ENCODE results near the gene ABAT.
"Not testable (repeated sequence)": the region's sequence is repeated elsewhere in the genome, so short reads cannot be mapped to it uniquely, and the experiment has no call there.

The ABAT gene

DNA sequence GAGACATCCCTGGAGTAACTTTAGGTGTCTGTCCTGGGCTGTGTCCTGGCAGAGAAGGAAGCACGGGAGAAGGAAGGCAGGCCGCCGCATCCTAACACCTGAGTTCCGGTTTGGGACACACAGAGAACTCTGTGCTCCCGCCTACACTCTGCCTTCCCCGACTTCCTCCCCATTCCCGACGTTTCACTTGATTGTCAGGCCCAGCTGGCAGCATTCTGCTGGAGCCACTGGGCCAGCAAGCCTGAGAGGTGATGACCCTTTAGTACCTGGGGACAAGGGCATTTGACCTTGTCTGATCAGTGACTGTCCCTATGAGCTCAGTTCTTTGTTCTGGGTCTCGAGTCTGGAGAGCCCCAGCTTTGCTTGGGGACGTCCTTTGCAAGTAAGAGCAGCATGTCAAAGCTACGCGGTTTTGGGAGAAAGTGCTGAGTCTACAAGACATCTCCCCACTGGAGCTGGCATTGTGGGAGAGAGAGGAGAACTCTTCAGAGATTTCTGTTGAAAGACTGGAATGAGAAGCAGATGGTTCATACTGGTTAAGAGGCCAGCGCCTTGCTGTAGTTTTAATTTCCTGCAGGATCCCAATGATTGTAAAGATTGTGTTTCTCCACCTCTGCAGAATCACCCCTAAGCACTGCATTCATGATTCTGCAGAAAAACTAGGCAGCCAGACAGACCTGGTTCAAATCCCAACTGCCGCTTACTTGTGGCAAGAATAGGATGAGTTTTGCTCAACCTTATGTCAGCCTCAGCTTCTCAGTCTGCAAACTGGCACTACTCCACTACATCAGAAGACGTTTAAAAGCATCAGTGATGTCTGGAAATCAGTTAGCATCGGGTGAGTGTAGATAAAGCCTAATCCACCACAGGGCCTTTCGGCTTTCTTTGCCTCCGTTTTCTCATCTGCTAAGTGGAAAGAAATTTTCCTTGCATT lies 20.6 kb downstream of the ABAT start:
- H3K27me3 ChIP-seq (ENCODE audit: control insufficient read depth, insufficient read depth, low read length): no peaks in the 10 kb centered on the region
- H3K27ac ChIP-seq (ENCODE audit: low read depth, low read length): no peak overlapping the region
- H3K9ac ChIP-seq (ENCODE audit: low read length): no peak overlapping the region
- H3K36me3 ChIP-seq (ENCODE audit: control insufficient read depth, insufficient read depth, low read length): peaks cover 1% of the 10 kb centered on the region
- H3K4me1 ChIP-seq (ENCODE audit: control insufficient read depth, insufficient read depth, low read length): no peaks in the 10 kb centered on the region
- no peak overlapping the region for H3K4me3 ChIP-seq (ENCODE audit: low read length)

DNA sequence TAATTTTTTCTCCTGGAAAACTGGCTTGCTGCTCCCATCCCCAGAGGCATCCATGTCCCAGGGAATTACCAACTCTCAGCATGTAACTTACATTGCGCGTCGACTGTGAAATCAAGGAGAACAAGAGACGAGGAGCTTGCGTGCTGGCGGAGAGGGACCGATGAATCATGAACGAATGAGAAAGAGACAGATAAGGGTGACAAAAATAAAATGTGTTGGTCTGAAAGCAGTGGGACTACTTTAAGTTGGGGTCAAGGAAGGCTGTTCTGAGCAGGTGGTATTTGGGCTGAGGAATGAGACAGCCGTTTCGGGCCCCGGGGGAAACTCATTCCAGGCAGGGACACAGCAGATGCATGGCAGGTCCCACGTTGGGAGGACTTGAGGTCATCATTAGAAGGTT lies 22.5 kb downstream of the ABAT start:
- Histone ChIP-seq H3K36me3 (ENCODE audit: control insufficient read depth, insufficient read depth, low read length) (no peaks in the 10 kb centered on the region), H3K4me1 (ENCODE audit: control insufficient read depth, insufficient read depth, low read length) (no peaks in the 10 kb centered on the region), H3K9ac (ENCODE audit: low read length) (no peak overlapping the region), H3K4me3 (ENCODE audit: low read length) (no peak overlapping the region), H3K27me3 (ENCODE audit: control insufficient read depth, insufficient read depth, low read length) (no peaks in the 10 kb centered on the region), H3K27ac (ENCODE audit: low read depth, low read length) (no peak overlapping the region)

DNA sequence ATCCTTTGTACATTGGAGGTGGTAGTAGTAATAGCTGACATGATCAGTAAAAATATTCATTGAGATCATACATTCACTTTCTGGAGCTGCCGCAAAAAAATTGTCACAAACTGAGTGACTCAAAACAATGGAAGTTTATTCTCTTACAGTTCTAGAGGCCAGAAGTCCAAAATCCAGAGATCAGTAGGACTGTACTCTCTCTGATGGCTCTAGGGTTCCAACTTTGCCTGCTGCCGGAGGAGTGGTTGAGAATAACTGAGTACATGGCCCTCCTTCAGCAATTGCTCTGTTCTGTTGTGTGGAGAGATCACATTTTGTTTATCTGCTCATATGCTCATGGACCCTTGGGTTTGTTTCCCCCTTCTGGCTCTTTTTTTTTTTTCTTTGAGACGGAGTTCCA lies 23.5 kb downstream of the ABAT start:
- H3K4me1 ChIP-seq (ENCODE audit: control insufficient read depth, insufficient read depth, low read length): no peaks in the 10 kb centered on the region
- H3K9ac ChIP-seq (ENCODE audit: low read length): no peak overlapping the region
- H3K36me3 ChIP-seq (ENCODE audit: control insufficient read depth, insufficient read depth, low read length): no peaks in the 10 kb centered on the region
- no peak overlapping the region for H3K4me3 ChIP-seq (ENCODE audit: low read length)
- no peak overlapping the region for H3K27ac ChIP-seq (ENCODE audit: low read depth, low read length)
- no peaks in the 10 kb centered on the region for H3K27me3 ChIP-seq (ENCODE audit: control insufficient read depth, insufficient read depth, low read length)

DNA sequence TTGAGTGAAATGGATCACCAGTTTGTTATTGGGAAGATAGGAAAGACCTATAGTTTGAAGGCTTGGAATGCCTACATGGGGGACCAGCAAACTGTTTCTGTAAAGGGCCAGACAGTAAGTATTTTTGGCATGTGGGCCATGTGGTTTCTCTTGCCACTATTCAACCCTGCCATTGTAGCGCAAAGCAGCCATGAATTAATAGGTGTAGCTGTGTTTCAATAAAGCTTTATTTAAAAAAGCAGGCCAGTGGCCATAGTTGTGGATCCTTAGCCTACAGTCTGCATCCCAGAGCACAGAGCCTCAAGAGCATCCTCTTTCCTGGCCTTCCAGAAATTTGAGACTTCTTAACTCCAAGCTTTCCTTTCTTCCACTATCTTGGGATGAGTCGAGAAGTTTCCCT lies 29.3 kb downstream of the ABAT start:
- no peak overlapping the region for H3K4me3 ChIP-seq (ENCODE audit: low read length)
- no peak overlapping the region for H3K27ac ChIP-seq (ENCODE audit: low read depth, low read length)
- H3K4me1 ChIP-seq (ENCODE audit: control insufficient read depth, insufficient read depth, low read length): no peaks in the 10 kb centered on the region
- H3K9ac ChIP-seq (ENCODE audit: low read length): no peak overlapping the region
- H3K36me3 ChIP-seq (ENCODE audit: control insufficient read depth, insufficient read depth, low read length): no peaks in the 10 kb centered on the region
- no peaks in the 10 kb centered on the region for H3K27me3 ChIP-seq (ENCODE audit: control insufficient read depth, insufficient read depth, low read length)

DNA sequence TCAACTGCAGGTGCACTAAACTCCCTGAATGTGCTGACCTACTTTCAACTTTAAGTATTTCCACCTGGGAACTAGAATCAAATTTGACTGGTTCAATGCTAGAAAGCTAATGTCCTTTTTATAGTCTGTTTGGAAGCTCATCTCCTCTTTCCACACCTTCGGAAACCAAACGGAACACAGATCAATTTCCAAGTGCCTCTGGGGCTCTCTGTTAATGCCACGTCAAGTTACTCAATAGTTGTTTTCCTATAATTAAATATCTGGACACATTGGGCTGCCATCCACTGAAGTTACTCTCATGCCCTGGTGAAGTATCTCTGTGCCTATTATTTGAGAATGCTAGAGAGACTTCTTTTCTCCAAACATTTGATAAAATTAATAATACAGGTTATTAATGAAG lies 29.7 kb downstream of the ABAT start:
- H3K27me3 ChIP-seq (ENCODE audit: control insufficient read depth, insufficient read depth, low read length): no peaks in the 10 kb centered on the region
- no peak overlapping the region for H3K9ac ChIP-seq (ENCODE audit: low read length)
- H3K4me1 ChIP-seq (ENCODE audit: control insufficient read depth, insufficient read depth, low read length): no peaks in the 10 kb centered on the region
- no peak overlapping the region for H3K4me3 ChIP-seq (ENCODE audit: low read length)
- H3K27ac ChIP-seq (ENCODE audit: low read depth, low read length): no peak overlapping the region
- no peaks in the 10 kb centered on the region for H3K36me3 ChIP-seq (ENCODE audit: control insufficient read depth, insufficient read depth, low read length)

DNA sequence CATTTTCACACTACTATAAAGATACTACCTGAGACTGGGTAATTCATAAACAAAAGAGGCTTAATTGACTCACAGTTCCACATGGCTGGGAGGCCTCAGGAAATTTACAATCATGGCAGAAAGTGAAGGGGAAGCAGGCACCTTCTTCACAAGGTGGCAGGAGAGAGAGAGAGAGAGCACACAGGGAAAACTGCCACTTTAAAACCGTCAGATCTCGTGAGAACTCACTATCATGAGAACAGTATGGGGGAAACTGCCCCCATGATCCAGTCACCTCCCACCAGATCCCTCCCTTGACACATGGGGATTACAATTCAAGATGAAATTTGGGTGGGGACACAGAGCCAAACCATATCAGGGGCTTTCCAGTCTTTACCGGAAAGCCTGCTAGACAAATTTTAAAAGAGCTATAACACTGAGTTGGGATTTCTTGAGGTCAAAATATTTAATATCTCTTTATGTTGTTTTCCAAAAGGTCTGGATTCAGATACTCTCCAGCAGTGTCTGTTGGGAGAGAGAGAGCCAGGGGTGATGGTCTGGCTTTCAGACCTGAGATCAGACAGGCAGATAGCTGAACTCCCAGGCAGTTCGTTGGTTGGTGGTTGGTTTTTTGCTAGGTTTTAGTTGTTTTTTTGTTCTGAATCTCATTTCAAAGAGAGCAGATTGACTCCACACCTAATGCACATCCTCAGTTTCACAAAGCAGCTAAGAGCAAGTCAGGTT lies 30.8 kb downstream of the ABAT start:
- not testable (repeated sequence) for H3K27ac ChIP-seq (ENCODE audit: low read depth, low read length); H3K9ac ChIP-seq (ENCODE audit: low read length); H3K27me3 ChIP-seq (ENCODE audit: control insufficient read depth, insufficient read depth, low read length); H3K4me1 ChIP-seq (ENCODE audit: control insufficient read depth, insufficient read depth, low read length); H3K4me3 ChIP-seq (ENCODE audit: low read length); H3K36me3 ChIP-seq (ENCODE audit: control insufficient read depth, insufficient read depth, low read length)

DNA sequence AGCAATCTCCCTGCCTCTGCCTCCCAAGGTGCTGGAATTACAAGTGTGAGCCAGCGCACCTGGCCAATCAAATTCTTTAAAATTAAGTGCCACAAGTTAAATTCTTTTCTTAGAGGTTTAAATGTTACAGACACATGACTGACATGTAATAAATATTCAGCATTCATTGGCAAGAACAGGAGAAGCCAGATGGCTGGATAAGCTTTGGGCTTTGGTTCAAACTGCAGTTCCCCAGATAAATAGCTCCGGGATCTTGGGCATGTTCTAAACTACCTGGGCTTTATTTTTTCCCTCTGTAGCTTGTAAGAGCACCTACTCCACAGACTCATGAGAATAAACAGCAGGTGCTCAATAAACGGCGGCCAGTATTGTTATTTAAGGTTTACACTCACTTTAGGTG lies 34.1 kb downstream of the ABAT start:
- Histone ChIP-seq H3K4me3 (ENCODE audit: low read length) (no peak overlapping the region), H3K4me1 (ENCODE audit: control insufficient read depth, insufficient read depth, low read length) (no peaks in the 10 kb centered on the region), H3K9ac (ENCODE audit: low read length) (no peak overlapping the region), H3K27me3 (ENCODE audit: control insufficient read depth, insufficient read depth, low read length) (no peaks in the 10 kb centered on the region), H3K27ac (ENCODE audit: low read depth, low read length) (no peak overlapping the region), H3K36me3 (ENCODE audit: control insufficient read depth, insufficient read depth, low read length) (no peaks in the 10 kb centered on the region)

DNA sequence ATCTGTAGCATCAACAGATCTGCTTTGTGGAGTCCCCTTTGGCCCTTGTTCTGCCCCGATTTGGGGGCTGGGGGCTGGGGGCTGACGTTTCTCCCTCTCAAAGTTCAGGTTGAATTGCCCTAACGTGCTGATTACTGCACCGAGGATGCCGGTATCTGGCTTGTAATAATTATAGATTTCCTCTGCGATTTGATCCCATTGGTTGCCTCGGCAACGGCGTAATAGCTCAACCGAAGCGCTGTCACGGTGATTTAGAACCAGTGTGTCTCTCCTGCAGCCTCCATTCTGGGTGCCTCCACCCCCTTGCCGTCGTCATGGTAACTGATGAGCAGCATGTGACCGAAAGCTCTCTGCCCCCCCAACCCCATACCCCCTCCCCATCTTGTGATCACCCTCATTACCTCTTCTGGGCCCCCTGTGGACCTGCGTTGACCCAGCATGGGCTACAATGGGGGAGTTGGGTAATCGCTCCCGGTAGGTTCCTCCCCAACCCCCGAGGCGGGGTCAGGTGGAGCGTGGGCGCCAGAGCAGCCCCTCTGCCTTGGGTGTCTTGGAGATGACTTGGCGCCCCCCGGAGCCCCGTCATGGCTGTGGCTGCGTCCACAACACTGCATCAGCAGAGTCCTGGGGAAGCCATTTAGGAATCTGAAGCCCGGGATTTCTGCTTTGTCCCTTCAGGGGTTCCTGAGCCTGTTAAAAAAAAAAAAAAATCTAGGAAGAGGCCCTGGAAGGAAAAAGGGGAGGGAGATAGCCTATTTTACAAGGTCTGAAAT lies 38.4 kb downstream of the ABAT start:
- H3K4me1 ChIP-seq (ENCODE audit: control insufficient read depth, insufficient read depth, low read length): no peaks in the 10 kb centered on the region
- no peak overlapping the region for H3K27ac ChIP-seq (ENCODE audit: low read depth, low read length)
- H3K27me3 ChIP-seq (ENCODE audit: control insufficient read depth, insufficient read depth, low read length): no peaks in the 10 kb centered on the region
- H3K9ac ChIP-seq (ENCODE audit: low read length): no peak overlapping the region
- no peak overlapping the region for H3K4me3 ChIP-seq (ENCODE audit: low read length)
- no peaks in the 10 kb centered on the region for H3K36me3 ChIP-seq (ENCODE audit: control insufficient read depth, insufficient read depth, low read length)

DNA sequence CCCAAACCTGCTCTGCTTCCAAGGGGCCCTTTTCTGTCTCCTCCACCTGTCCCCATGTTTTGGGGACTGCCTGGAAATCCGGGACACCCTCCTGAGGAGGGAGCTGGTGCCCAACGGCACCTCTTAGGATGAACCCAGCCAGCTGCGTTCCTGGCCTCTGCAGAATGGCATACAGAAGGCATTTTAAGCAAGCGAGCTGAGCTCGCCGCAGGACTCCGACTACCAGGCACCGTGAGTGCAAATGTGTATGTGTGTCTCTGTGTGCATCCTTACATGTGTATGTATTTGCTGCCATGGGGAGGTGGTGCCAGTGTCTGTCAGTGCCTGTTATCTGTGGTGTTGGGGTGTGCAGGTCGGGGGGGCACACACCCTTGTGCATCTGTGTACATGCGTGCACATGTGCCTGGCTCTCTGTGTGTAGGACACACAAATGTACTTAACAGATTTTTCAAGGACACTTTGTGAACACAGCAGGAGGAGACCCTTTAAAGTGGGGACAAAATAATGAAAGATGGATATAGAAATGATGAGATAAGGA lies 39.3 kb downstream of the ABAT start:
- Histone ChIP-seq H3K4me1 (ENCODE audit: control insufficient read depth, insufficient read depth, low read length) (no peaks in the 10 kb centered on the region), H3K9ac (ENCODE audit: low read length) (no peak overlapping the region), H3K36me3 (ENCODE audit: control insufficient read depth, insufficient read depth, low read length) (no peaks in the 10 kb centered on the region), H3K4me3 (ENCODE audit: low read length) (no peak overlapping the region), H3K27ac (ENCODE audit: low read depth, low read length) (no peak overlapping the region), H3K27me3 (ENCODE audit: control insufficient read depth, insufficient read depth, low read length) (no peaks in the 10 kb centered on the region)

DNA sequence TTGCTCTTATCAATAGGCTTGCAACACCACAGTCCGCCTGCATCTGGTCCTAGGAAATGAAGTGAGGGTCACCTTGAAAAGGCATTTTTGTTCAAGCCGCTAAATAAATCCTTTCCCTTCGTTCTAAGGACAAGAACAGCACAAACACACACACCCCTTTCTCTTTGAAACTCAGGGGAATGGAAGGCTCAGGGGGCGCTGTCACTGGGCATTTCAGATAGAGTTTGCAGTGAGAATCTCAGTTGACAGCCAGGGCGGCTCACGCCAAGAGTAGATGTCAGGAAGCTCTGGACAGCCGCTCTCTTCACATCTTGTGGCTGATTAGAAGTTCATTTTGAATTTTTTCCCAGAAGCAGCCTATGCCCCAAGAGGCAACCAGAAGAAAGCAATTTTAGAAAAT lies 39.8 kb downstream of the ABAT start:
- Histone ChIP-seq H3K27ac (ENCODE audit: low read depth, low read length) (no peak overlapping the region), H3K36me3 (ENCODE audit: control insufficient read depth, insufficient read depth, low read length) (no peaks in the 10 kb centered on the region), H3K4me1 (ENCODE audit: control insufficient read depth, insufficient read depth, low read length) (no peaks in the 10 kb centered on the region), H3K4me3 (ENCODE audit: low read length) (no peak overlapping the region), H3K27me3 (ENCODE audit: control insufficient read depth, insufficient read depth, low read length) (no peaks in the 10 kb centered on the region), H3K9ac (ENCODE audit: low read length) (no peak overlapping the region)

DNA sequence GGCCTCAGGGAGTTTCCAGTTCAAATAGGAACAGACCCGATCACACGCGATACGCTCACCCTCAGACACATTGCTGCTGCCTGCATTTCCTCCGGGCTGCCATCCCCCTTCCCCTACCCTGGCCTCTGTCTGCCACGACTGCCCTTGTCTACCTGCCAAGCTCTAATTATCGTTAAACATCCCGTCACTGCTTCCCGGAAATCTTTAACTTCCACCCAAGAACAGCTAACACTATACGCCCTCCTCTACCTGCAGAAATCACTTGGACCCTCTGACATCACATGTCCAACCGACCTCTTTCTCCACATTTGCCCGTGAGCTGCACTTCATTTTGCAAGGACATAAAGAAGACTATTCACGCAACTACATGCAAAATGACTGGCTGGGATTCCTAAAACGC lies 40.4 kb downstream of the ABAT start:
- no peaks in the 10 kb centered on the region for H3K4me1 ChIP-seq (ENCODE audit: control insufficient read depth, insufficient read depth, low read length)
- no peaks in the 10 kb centered on the region for H3K27me3 ChIP-seq (ENCODE audit: control insufficient read depth, insufficient read depth, low read length)
- H3K27ac ChIP-seq (ENCODE audit: low read depth, low read length): no peak overlapping the region
- no peak overlapping the region for H3K4me3 ChIP-seq (ENCODE audit: low read length)
- H3K36me3 ChIP-seq (ENCODE audit: control insufficient read depth, insufficient read depth, low read length): no peaks in the 10 kb centered on the region
- H3K9ac ChIP-seq (ENCODE audit: low read length): no peak overlapping the region

DNA sequence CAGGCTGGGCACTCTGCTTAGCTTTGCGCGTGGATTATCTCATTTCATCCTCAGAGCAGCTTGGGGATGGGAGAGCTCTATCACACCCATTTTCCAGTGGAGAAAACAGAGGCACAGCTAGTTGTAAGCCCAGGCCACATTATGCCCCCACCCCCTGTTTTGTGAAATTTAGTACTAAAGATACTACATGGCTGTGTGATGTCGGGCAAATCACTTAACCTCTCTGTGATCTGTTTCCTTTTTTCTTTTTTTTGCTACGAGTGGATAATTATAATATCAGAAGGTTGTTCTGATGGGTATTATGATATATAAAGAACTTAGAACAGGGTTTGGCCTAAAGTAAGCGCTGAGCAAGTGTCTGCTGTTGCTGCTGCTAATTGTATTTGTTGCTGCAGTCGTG lies 41.6 kb downstream of the ABAT start:
- H3K4me3 ChIP-seq (ENCODE audit: low read length): no peak overlapping the region
- no peaks in the 10 kb centered on the region for H3K4me1 ChIP-seq (ENCODE audit: control insufficient read depth, insufficient read depth, low read length)
- no peaks in the 10 kb centered on the region for H3K27me3 ChIP-seq (ENCODE audit: control insufficient read depth, insufficient read depth, low read length)
- H3K9ac ChIP-seq (ENCODE audit: low read length): no peak overlapping the region
- H3K36me3 ChIP-seq (ENCODE audit: control insufficient read depth, insufficient read depth, low read length): no peaks in the 10 kb centered on the region
- no peak overlapping the region for H3K27ac ChIP-seq (ENCODE audit: low read depth, low read length)

All from rectal smooth muscle tissue (tissue), 1 donor.